SW 1271 (cell line): ENCODE data around the gene DYSF.

Experiments used
- DNase-seq, 2 experiments: peaks; one replicate each; lab custom pipeline; 2025; lab: John Stamatoyannopoulos, UW

DYSF gene

DNA sequence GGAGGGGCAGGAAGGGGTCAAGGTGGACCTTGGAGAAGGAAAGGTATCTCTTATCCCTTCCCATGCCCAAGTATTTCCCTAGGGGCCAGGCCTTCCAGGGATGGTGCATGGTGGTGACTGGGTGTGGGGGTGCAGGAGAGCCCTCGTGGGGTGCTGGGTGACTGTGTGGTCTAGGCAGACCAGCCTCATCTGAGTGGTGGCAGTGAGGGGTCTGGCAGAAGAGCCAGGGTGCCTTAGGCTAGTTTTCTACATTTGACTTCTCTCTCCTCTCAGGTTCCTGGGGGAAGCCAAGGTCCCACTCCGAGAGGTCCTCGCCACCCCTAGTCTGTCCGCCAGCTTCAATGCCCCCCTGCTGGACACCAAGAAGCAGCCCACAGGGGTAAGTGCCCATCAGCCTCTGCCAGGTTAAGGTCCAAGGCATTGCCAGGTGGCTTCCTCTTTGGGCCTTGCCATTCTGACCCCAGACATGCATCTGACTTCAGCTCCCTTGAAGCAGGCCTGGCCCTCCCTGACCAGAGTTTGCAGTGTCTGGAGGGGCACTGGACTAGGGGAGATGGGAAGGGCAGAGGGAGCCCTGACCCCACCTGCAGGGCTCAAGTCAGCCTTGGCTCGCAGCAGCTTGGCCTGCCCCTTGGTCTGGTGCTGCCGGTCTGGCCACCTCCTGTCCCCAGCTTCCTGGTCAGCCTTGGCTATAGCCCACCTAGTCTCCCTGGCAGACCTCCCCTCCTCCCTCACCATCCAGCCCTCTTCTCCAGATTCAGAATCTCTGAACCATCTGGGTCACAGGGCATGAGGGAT, 49.8 kb downstream of the DYSF start:
- no peak for DNase-seq

DNA sequence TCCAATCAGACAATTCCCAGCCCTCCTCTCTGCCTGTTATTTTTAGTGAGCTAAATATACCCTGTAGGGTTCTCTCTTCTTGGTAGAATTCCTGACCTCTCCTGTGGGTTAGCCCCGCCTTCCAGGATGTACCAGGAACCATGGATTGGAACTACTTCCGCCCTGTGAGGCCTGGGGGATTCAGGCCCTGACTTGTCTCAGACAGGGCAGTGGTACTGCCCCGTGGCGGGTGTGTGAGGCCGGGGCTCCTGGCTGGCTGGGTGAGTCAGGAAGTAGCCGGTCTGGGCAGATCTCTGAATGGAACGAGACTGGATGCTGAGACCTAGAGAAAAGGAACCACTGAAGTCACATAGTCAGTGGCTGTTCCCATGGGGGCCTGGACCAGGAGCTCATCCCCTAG, 50.5 kb downstream of the DYSF start:
- no peak for DNase-seq

DNA sequence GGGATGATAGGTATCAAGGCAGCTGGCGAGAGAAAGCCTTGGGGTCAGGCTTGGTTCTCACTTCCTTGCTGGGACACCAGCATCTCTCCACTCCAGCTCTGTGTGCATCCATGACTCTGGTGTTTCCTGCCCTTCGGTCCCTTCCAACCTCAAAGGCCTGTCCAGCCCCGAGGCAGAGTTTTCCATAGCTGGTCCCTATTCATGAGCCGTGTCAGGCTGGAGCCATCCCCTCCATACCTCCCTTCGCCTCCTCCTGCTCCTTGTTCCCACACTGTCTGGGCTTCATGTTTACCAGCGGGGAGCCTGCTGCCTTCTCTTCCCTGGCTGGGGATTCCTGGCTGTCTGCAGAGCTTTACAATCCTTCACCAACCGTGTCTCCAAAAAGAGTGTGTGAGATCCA, 51.2 kb downstream of the DYSF start:
- DNase-seq: no peak

DNA sequence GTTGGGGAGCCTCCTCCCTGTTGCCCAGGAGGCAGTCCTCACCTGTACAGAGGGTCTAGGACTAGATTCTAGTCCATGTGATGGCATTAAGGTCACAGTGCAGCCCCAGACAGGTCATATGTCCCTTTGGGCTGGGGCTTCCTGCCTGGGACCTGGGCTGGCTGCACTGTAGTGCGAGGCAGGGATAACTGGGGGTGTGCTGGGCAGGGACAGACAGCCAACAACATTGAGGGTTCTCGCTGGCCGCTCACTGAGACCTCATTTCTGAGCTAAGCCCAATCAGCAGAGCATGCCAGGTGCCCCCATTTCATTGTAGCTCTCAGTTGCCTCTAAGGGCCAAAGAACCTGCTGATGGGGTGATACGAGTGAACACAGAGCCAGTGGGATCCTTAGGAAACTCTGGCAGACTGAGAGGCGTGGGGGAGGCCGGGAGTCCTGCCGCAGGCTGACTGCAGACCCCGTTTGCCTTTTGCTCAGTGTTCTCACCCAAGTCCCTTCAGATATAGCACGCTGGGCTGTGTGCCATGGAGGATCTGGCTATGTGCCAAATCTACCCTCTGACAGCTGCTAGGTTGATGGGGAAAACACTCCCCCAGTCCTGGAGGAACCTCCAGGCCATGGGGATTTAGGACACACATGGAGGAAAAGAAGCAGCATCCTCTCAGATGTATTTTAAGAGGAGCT, 51.9 kb downstream of the DYSF start:
- no peak for DNase-seq

DNA sequence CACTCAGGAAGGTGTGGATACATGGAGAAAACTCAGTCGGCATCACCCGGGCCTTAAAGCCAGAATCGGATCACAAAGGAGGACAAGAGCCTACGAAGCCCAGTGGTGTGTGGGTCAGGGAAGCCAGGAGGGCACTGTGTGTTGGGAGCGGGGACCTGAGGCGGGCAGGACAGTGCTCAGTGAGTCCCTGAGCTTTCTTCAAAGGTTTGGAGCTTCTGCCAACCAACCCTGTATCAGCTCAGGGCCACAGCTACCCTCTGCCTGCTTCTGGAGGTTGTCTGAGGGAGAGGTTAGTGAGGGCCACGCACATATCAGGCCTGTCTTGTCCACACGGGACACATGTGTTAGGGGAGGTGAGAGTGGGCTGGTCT, 52.4 kb downstream of the DYSF start:
- DNase-seq: no peak

DNA sequence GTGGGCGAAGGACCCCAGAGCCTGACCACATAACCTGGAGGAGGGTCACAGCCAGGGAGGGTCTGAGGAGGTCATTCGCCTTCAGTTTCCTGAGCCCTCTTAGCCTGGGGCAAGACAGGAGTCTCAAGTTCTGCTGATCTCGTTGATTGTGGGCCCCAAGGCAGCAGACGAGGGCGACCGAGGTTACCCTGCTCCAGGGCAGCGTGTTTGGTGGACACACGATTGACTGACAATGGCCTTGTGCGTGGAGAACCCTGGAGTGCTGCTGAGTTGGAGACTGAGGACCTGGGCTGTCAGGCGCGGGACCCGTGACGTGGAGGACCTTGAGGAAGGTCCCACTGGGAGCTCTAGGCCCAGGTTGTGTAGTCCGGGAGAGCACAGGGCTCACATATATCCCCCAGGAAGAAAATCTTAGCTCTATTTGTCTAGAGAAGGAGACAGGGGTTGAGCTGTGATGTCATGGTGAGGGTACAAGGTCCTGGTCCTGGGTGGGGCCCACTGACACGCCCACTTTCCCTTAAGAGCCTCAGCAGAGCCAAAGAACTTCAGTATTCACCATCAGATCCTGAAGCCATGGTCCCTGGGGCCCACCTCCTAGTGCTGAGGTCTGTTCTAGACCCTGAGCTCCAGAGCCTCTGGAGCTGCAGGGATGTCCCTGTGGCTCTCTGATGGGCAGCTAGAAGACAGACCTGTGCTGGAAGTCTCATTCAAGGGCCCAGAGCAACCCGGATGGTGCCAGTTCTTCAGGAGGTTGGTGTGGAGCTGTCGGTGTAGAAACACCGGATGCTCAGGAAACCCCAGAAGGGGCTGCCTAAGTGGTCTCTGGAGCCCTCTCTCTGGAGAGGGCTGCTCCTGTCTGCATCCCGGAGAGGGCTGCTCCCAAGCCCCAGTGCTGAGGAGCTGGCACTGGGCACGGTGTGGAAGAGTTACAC, 53.1 kb downstream of the DYSF start:
- DNase-seq: no peak

DNA sequence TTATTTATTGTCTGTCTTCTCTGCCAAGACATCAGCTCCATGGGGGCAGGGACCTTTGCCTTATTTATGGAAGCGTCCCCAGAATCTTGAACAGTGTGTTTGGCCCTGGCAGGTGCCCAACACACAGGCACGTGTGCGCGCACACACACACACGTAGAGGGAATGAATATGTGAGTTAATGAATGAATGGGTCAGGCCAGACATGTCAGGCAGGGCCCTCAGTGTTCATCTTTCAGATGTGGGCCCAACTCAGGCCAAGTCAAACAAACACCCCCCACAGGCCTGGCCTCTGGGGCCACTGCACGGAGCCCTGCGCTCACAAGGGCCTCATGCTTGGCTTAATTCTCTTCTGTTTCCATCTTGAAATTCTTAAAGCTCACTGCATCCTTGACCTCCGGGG, 54.1 kb downstream of the DYSF start:
- DNase-seq: no peak

DNA sequence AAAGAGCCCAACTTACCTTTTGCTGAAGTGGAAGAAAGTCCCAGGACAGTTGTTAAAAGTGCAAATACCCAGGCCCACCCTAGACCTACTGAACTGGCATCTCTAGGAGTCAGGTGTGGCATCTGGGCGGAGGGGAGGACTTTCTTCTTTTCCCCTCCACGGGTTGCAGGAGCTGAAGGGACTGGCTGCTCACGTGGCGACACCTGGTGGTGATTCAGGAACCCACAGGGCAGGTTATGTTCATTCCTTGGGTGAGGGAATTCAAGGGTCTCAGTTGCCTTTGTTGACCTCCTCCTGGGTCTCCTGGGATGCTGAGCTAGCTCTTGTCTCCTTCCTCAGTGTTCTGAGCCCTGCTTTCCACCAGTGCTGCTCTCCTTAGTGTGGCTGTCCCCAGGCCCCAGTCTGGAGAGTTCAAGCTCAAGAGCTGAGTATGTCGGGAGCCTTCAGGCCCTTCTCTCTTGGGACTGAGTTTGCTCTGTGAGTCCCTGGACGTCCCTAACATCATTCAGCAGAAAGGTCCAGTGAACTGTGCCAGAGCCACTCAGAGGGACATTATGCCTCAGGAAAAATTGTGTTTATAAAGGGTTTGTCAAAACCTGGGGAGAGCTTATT, 56.9 kb downstream of the DYSF start:
- DNase-seq: peak in 1 of 2 experiments; percentile 49

DNA sequence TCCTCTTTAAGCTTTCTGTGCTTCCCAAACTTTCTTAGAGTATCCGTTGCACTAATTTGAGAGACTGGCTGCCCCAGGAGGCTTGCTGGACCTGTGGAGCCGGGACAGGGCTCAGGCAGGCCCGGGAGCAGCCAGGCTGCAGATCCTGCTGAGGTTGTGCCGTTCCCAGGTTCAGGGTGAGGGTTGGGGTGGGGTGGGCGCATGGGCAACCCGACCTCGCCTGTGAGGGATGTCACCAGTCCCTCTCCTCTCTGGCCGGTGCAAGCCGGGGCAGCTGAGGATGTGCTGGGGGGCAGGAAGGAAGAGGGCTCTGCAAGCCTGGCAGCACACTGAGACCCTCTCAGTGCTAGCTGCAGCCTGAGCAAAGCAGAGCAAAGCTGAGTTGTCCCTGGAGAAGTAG, 57.6 kb downstream of the DYSF start:
- no peak for DNase-seq

DNA sequence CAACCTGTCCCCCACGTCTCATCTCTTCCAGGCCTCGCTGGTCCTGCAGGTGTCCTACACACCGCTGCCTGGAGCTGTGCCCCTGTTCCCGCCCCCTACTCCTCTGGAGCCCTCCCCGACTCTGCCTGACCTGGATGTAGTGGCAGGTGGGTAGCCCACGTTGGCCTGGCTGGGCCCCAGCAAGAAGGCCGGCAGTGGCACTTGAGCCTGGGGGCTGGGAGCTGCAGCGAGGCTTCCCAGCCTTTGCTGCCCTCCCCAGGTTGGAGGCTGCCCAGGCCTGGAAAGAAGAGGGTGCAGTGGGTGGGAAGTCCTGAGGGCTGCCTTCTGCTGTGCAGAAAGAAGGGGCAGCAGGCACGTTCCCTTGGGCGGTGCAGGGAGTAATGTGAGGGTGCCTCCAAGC, 58.4 kb downstream of the DYSF start:
- no peak for DNase-seq

DNA sequence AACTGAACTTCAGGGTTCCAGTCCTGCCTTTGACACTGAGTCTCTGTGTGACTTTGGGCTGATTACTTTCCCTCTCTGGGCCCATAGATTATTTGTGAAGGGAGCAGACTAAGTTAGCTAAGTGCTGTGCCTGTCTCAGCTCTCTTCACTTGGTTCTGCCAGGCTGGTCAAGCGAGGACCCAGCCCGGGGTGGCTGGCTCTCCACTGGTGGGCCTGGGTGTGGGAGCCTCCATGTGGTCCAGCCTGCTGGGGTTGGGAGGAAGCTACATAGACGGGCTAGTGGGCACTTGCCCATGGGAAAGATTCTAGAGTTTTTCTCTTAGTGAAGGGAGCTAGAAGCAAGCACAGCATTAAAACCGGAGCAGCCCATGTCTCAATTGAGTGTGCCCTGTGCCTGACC, 59.0 kb downstream of the DYSF start:
- DNase-seq: no peak

DNA sequence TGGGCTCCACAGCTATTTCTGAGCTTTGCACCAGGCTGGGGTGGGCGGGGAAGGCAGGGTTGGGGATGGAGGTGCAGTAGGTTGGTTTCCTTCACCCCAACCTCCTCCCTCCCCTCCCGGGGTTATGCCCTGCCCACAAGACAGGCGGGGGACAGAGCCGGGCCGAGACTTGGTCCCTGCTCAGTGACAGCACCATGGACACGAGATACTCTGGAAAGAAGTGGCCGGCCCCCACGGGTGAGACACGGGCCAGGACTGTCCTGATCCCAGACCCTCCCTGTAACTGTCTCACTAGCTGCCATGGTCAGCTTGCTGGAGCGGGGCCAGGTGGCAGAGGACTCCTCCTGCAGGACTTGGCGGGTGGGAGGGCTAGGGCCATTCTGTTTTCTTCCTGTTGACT, 59.7 kb downstream of the DYSF start:
- DNase-seq: no peak

DNA sequence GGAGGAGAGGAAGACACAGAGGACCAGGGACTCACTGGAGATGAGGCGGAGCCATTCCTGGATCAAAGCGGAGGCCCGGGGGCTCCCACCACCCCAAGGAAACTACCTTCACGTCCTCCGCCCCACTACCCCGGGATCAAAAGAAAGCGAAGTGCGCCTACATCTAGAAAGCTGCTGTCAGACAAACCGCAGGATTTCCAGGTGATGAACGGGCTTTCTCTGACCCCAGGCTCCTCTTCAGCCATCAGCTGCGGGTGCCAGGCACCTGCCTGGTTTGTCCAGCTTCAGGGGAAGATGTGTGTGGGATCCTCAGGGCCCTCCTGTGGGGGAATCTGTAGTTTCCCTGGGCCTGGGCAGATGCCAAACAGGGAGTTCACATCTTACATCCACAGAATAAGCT, 60.4 kb downstream of the DYSF start:
- DNase-seq: no peak

DNA sequence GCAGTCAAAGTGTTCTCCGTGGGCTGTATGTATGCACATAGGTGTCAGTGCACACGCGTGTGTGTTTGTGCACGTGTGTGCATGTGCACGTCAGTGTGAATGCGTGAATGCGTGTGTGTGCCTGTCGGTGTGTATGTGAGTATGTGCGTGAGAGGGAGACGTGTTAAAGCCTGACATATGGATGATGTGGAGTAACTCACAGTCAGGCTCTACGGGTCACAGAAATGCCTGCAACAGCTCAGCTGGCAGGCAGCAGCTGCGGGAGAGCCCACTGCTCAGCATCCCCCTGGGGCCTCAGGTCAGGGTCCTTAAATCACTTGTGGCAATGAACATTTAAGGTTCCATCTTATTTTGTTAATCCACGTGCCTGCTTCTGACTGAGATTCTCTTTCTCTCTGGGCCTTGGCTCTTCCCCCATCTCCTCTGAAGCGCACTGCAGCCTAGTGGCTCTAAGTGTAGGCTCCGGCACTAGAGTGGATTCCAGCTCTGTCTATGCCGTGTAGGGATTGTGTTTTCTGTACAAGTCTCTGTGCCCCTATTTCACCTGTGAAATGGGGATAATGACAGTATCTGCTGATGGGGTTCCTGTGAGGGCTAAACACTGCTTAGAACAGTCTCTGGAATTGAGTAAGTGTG, 63.0 kb downstream of the DYSF start:
- no peak for DNase-seq

DNA sequence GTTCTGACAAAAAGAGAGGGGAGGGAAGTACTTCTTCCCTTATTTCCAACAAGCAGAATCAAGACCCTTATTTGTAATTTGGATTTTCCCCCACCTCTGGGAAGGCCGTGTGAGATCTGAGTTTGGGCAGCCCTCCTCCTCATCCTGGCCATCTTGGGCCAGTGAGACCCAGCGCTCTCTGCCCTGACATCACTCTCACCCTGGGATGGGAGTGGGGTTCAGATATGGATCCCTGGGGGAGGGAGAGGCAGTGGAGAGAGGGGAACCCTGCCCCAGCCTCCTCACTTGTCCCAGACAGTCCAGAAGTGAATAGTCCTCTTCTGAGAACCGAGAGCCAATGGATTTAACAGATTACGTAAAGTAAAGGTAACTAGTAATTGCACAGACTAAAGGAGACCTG, 64.5 kb downstream of the DYSF start:
- no peak for DNase-seq

DNA sequence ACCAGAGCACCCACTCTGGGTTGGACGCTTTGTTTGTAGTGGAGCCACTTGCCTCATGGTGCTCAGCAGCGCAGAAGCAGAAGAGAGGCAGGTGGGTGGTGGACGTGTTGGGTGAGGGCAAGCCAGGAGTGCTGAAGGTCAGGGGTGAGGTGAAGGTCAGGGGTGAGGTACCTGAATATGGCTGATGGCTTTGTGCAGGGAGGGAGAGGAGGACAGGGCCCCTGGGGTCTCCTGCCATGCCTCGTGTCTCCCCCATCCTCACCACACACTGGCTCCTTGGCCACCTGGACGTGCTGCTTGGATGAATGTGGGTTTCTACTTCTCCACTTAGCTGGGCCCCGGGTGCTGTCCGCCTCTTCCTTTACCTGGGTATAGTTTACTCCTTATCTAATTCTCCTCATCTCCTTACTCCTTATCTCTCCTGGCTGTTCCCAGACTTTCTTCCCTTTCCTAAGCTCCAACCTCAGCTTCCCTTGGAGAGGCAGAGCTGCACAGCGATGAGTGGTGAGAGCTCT, 68.1 kb downstream of the DYSF start:
- no peak for DNase-seq

DNA sequence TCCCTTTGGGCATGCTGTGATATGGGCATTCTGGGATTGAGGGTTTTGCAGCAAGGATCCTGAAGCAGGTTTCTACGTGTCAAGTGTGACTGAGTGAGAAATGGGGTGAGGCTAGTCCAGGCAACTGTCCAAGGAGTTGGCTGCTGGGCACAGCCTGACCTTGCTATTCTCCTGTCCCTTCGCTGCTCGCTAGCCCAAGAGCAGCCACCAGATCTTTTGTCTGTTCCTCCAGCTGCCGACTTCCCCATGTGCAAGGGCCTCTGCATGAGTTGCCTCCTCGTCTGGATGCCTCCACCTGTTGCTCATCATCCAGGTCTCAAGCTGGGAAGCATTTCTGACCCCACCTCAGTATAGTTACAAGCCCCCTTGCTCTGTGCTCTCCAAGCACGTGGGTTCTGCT, 71.1 kb downstream of the DYSF start:
- no peak for DNase-seq

DNA sequence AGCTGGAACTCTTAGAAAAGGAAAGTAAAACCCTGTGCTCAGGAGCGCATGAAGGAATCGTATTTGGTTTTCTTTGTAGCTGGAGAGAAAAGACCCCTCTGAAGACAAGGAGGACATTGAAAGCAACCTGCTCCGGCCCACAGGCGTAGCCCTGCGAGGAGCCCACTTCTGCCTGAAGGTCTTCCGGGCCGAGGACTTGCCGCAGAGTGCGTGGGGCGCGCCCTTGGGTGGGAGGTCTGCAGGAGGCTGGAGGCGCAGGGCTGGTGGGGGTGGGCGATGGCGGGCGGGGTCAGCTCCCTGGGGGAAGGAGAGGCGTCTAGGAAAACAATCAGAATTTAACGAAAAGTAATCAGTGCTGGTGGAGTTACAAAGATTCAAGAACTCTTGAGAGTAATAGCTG, 72.8 kb downstream of the DYSF start:
- no peak for DNase-seq

DNA sequence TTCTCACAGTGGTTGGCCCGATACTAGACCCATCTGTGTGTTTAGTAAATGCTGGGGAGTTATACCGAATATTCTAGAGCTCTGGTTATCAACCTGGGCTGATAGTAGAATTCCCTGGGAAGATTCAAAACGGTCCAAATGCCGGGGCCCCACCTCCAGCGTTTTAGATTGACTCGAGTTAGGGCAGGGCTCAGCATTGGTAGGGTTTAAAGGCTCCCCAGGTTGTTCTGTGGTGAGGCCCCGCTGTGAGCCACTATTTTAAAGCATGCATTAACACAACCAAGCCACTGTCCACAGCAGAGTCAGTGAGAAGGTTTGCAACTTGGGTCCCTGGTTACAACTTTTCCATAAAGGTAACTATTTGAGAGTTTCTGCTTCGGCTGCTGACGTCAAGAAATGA, 73.6 kb downstream of the DYSF start:
- no peak for DNase-seq

DNA sequence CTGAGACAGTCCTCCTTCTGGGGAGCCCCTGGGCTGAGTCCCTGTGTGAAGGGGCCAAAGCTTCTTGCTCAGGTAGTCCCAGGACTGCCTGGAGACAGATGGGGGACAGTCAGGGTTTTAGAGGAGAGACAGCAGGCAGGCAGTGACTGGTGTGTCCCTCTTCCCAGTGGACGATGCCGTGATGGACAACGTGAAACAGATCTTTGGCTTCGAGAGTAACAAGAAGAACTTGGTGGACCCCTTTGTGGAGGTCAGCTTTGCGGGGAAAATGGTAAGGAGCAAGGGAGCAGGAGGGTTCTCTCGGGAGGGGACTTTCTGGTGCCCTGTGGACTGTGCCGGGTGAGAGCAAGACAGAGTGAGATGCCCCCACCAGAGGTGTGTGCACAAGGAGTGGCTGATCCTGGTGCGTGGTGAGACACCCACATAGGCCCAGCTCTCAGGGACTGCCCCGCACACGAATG, 74.8 kb downstream of the DYSF start:
- DNase-seq: no peak

DNA sequence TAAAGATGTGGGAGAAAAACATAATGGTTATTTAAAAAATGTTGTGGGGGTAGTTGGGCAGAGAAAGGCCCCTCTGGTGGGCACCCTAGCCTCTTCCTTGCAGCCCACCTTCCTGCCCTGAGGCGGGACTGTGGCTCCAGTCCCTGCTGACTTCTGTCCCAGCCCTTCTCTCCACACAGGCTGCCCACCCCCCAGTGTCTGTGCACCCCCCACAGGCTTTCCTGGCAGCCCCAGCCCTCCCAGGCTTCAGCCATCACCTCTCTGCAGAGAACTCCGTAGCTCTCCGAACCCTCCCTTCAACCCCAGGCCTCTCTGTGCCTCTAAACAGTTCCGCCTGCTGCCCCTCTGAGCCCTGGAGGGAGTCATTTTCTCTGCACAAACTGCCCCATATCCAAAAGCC, 75.4 kb downstream of the DYSF start:
- DNase-seq: no peak

DNA sequence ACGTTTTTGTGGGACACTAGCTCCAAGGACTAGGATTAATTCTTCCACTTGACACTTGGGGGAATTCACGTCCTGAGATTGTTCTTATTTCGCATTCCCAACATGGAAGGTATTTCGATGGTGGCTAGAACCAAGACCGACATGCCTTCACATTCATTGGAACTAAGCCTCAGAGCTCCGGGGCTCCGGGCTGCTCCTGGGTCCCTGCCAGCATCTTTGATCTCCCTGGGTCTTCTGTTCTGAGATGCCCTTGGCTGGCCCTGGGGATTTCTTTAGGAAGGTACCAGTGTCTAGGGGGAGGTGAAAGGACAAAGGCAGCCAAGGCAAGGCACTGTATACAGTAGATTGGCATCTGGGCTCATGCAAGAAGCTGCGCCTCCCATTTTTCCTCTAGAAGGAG, 76.8 kb downstream of the DYSF start:
- no peak for DNase-seq
